GM21528 (cell line): Measurements from ENCODE around the gene CD101.
"Not testable (repeated sequence)": the region's sequence is repeated elsewhere in the genome, so short reads cannot be mapped to it uniquely, and the experiment has no call there.

Experiments used
- ATAC-seq: cut with Tn5 transposase; IDR thresholded peaks from one replicate; pipeline ENCODE4 v1.9.1; 2021; ENCODE audit warnings: mild to moderate bottlenecking, moderate library complexity; ENCODE audit not compliant: unreplicated experiment, low FRiP score

CD101 gene

GRCh38 chr1:117001254-117001927, at the start of gene CD101:
CD101 (plus strand) TSS chr1:117001760; CDS start chr1:117001818, 58 bp downstream.
- peak; percentile 94 for ATAC-seq

DNA sequence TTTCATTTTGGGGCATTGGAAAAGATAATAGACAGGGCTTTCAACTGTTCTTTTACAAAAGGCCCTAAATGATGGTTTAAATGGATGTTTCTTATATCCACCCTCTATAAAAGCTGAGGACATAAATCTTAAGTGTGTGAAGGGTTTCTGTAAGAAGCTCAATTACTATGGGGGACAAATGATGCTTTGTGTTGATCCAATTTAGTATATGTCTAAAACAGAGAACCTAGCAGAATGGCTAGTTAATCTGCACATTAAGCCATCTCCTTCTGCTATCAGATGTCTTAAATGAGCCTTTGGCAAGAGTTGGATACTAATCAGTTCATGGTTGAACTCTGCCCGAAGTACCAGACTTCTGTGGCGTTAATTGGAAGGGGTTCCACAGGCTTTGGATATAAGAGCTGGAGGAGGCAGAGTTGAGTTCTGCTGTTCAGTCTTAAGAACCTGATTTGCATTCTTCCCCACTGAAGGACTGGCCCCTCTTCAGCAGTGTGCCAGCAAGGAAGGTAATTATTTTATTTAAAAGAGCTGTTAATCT, 48.8 kb upstream of the CD101 start:
- no peak for ATAC-seq

DNA sequence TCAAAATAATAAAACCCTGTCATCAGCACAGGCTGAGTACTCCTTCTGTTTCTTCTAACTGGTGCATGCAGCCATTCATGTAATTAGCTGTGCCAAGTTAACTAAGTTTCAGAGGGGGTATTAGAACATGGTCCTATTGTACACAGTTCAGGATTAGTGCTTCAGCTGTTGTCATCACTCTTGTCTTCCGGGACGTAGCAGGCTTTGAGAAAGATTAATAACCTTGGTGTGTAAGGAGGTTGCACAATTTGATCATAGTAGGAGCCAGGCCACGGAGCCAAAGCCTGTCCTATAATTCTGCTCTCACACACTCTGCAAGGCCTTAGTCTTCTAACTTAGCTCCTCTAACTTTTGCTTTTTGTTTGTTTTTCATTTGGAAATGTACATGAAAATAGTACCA, 47.1 kb upstream of the CD101 start:
- ATAC-seq, result no peak

- no peak for ATAC-seq
Observed at GRCh38 chr1:116956378-116956777, 45.2 kb upstream of the CD101 start.

DNA sequence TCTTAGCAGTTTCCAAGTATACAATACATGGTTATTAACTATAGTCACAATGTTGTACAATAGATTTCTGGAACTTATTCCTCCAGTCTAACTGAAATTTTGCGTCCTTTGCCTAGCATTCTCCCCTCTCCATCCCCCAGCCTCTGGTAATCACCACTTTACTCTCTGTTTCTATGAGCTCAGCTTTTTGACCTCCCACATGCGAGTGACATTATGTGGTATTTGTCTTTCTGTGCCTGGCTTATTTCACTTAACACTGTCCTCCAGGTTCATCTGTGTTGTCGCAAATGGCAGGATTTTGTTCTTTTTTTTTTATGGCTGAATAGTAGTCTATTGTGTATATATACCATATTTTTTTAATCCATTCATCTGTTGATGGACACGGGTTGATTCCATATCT, 43.9 kb upstream of the CD101 start:
- ATAC-seq, result no peak

- no peak for ATAC-seq
Observed at GRCh38 chr1:116958110-116958509, 43.5 kb upstream of the CD101 start.

DNA sequence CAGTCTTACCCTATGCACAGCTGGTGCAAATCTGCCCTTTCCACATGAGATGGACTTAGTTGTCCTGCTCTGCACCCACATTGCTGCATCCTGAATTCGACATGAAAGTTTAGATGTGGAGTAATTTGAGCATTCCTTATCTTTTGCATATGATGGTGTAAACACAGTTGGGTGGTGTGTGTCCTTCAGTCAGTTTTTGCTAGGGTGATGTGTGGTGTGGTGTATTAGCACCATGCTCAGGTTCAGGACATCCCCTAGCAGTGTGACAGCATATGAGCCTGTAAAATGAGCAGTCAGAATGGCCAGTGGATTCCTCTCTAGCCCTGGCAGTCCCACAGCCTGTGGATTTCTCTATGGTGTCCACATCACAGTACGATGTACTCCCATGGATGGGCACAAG, 42.6 kb upstream of the CD101 start:
- ATAC-seq, result no peak

DNA sequence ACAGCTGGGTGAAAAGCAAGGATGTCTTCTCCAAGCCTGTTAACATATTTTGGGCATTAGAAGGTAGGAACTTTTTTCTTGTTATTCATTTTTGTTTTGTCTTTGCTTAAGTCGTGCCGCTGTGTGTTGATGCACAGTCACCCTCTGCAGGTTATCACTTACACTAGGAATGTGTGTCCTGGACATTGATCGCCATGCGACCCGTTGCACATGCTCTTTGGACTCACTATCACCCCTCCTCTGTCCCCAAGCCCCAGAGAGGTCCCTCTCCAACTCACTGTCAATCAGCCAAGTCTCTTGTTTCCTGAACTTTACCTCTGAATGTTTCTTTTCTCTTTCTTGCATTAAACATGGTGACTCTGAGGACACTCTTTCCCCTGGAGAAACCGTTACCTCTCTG, 40.0 kb upstream of the CD101 start:
- ATAC-seq, result no peak

GRCh38 chr1:116962987-116963639, 38.4 kb upstream of the CD101 start:
- ATAC-seq, result no peak

- no peak for ATAC-seq
Observed at GRCh38 chr1:116966791-116967190, 34.8 kb upstream of the CD101 start.

DNA sequence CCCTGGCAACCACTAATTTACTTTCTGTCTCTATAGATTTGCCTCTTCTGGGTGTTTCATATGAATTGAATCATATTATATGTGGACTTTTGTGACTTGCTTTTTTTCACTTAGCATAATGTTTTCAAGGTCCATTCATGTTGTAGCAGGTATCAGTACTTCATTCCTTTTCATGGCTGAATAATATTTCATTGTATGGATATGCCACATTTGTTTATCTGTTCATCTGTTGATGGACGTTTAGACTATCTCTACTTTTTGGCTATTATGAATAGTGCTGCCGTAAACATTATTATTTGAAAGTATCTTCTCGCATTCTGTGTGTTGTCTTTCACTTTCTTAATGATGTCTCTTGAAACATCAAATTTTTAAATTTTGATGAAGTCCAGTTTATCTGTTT, 32.8 kb upstream of the CD101 start:
- ATAC-seq, result no peak

DNA sequence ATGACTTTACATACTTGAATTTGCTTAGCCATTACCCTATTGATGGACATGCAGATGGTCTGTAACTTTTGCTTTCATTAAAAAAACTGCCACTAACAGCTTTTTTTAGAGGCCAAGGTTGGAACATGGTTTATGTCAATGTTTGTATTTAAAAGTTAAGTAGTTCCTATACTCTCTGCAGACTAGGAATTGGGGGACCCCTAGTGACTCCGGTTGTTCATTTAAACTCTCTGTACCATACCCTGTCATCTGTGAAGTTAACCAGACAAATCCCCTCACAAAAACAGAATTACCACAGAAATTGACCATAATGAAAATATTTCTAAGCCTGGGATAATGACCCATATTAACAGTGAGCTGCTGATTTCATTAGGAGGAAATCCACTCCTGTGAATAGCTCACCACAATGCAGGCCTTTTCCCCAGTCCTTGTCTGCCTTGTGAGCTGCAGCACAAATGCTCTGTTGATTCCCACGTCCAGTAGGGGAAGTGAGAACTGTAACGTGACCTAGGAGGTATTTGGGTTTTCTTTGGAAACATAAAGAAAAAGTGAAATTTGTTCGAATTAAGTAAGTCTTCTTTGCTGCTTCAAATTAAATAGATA, 30.2 kb upstream of the CD101 start:
- no peak for ATAC-seq

DNA sequence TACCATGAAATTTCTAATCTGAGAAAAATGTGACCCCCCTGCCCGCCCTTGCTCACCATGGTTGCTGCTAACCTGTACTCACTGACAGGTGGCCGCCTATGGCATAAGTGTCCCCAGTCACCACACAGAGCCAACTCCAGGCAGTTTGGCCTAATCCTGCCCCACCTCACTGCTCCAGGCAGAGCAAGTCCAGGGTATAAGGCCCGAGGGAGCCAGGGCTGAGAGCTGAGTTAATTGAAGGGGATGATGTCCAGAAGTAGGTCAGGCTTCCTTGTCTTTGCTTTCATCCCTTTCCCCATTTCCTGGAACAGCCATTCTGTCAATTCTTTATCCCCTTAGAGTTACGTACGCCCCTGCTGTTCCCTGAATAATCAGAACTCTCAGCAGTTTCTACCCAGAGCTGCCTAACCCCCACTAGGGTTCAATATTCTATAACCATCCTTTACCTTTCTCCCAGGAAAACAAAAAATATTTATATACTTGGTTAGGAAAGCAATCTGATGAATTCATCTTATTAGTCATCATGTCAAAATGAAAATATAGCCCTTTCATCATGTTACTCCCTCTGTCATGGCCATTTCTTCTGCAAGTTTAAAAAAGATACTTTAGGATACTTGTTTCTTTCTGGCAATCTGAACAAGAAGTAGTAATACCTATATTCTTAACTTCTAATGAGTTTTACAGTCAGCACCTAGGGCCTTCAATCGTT, 29.4 kb upstream of the CD101 start:
- ATAC-seq, result no peak

GRCh38 chr1:116972674-116973030, 28.9 kb upstream of the CD101 start:
- no peak for ATAC-seq

DNA sequence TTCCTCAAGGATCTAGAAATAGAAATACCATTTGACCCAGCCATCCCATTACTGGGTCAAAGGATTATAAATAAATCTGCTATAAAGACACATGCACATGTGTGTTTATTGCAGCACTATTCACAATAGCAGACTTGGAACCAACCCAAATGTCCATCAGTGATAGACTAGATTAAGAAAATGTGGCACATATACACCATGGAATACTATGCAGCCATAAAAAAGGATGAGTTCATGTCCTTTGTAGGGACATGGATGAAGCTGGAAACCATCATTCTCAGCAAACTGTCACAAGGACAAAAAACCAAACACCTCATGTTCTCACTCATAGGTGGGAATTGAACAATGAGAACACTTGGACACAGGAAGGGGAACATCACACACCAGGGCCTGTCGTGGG, 21.3 kb upstream of the CD101 start:
- ATAC-seq, result not testable (repeated sequence)

- ATAC-seq, result no peak
Observed at GRCh38 chr1:116981521-116982037, 20.0 kb upstream of the CD101 start.

DNA sequence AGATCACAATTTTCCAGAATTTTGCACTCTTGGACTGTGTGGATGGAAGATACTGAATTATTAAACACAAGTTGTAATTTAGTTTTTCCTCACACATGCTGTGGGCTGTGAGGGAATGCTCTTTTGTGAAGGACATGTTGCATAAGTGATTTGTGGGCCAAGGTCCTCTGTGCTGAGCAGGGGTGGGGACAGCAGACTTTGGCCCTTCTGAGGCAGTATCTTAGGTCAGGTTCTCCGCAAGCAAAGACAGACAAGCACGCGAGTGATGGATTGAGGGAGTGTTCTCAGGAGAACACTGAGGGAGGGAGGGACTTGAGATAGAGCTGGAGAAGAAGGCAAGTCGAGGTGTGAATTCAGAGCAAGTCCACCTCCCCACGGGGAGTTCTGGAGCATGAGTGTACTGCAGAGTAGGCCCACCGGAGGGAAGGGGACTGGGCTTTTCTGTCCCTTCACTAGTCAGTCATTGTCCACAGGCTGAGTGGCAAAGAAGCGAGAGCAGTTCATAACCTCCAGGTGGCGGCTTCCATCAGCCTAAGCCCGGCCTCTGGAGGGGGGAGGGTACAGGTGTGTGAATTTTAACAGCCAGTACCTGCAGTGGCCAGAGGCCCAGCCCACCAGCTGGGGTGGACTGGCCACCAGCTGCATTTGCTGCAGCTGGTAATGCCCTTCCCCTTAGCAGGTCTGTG, 19.1 kb upstream of the CD101 start:
- ATAC-seq, result no peak

DNA sequence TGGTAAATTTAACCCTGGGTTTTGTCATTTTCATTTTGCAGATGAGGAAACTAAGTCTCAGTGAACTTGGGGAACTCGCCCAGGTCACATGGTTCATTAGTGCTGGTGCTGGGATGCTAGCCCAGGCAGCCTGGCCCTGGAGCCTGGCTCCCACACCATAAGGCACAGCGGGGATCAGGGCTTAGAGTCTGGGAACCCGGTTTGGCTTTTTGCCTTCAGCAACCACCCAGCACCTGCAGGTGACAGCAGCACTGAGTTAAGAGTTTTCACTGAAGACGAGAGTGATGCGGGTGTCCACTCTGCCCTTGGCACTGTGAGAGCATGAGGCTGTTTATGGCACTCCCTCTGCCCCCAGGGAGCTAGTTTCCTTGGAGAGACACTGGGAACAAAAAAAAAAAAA, 18.4 kb upstream of the CD101 start:
- ATAC-seq, result no peak

GRCh38 chr1:116983678-116984077, 17.9 kb upstream of the CD101 start:
- no peak for ATAC-seq

DNA sequence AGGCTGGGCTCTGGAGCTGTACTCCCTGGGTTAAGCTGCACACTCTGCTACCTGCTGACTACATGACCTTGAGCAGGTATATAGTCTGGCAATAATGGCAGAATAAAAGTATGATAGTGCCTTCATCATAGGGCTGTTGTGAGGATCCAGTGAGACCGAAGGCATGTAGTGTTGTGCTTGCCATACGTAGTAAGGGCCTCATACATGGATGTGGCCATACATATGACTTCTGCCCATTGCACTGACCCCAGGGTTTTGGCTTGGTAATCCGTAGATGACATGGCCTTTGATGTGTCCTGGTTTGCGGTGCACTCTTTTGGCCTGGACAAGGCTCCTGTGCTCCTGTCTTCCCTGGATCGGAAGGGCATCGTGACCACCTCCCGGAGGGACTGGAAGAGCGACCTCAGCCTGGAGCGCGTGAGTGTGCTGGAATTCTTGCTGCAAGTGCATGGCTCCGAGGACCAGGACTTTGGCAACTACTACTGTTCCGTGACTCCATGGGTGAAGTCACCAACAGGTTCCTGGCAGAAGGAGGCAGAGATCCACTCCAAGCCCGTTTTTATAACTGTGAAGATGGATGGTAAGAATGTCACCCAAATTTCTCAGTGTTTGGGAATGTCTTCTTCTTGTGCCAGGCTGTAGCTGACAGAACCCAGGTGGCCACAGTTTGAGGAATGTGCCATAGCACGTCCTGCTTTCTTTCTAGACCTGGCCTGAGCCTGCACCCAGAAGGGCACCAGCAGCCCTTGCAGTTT, 17.0 kb upstream of the CD101 start:
- no peak for ATAC-seq
